Keratinocyte (primary cell): Measurements from ENCODE around the gene APBB1IP. TPM values are rescaled to one million over a fixed set of nuclear protein-coding genes. Genes with fewer than 3 reads are reported as not detected.

Experiments used
- DNase-seq: peaks from one replicate; pipeline ENCODE4 v3.0.0-alpha.2; 2011; ENCODE audit warnings: low read depth, missing footprints, low spot score
- FAIRE-seq: peaks from 2 replicates; lab custom pipeline; 2011; peaks lifted over from hg19 to GRCh38; lab: Jason Lieb, UNC
- H2AFZ ChIP-seq: 2 replicates; pipeline ENCODE4 v1.6.0; 2012; ENCODE audit warnings: low read length, control low read depth, inconsistent platforms; ENCODE audit not compliant: control insufficient read depth
- H3K27ac ChIP-seq: 2 replicates; pipeline ENCODE4 v1.5.1; 2011; ENCODE audit warnings: low read length; ENCODE audit not compliant: control insufficient read depth, insufficient read depth
- H3K27me3 ChIP-seq: 3 replicates; pipeline ENCODE4 v1.6.0; 2011; ENCODE audit warnings: low read length; ENCODE audit not compliant: control insufficient read depth, insufficient read depth; ENCODE audit errors: extremely low read depth
- H3K36me3 ChIP-seq, 2 experiments: 2 replicates in 1 of 2; 3 replicates in 1 of 2; pipeline ENCODE4 v1.5.1; 2011; ENCODE audit warnings: low read length in 2 of 2, mild to moderate bottlenecking in 1 of 2; ENCODE audit not compliant: control insufficient read depth in 2 of 2, insufficient read depth in 2 of 2; ENCODE audit errors: extremely low read depth in 1 of 2
- H3K4me1 ChIP-seq: 3 replicates; pipeline ENCODE4 v1.5.1; 2011; ENCODE audit warnings: low read length; ENCODE audit not compliant: control insufficient read depth, insufficient read depth; ENCODE audit errors: extremely low read depth
- H3K4me2 ChIP-seq: 3 replicates; pipeline ENCODE4 v1.6.0; 2011; ENCODE audit warnings: low read depth, low read length; ENCODE audit not compliant: control insufficient read depth, insufficient read depth; ENCODE audit errors: extremely low read depth
- H3K4me3 ChIP-seq, 3 experiments: fragments of 200-600 bp in 1 of 3; sonication (generic) in 1 of 3; 2 replicates in 2 of 3; 3 replicates in 1 of 3; pipeline ENCODE4 v1.5.1; 2011 to 2016; ENCODE audit warnings: low read length in 3 of 3, mild to moderate bottlenecking in 3 of 3, control low read depth in 2 of 3, inconsistent platforms in 1 of 3, low read depth in 1 of 3, mixed read lengths in 1 of 3, mixed run types in 1 of 3, moderate library complexity in 1 of 3; ENCODE audit not compliant: control insufficient read depth in 2 of 3, insufficient read depth in 2 of 3; ENCODE audit errors: extremely low read depth in 1 of 3
- H3K79me2 ChIP-seq: 2 replicates; pipeline ENCODE4 v1.6.0; 2012; ENCODE audit warnings: low read length; ENCODE audit not compliant: control insufficient read depth, insufficient read depth
- H3K9ac ChIP-seq: 3 replicates; pipeline ENCODE4 v1.6.0; 2011; ENCODE audit warnings: low read length; ENCODE audit not compliant: control insufficient read depth, insufficient read depth; ENCODE audit errors: extremely low read depth
- H3K9me1 ChIP-seq: 3 replicates; pipeline ENCODE4 v1.6.0; 2011; ENCODE audit warnings: low read length; ENCODE audit not compliant: control insufficient read depth, insufficient read depth; ENCODE audit errors: extremely low read depth
- H3K9me3 ChIP-seq: 2 replicates; pipeline ENCODE4 v1.5.1; 2012; ENCODE audit warnings: low read depth, low read length; ENCODE audit not compliant: control insufficient read depth
- H4K20me1 ChIP-seq: 3 replicates; pipeline ENCODE4 v1.6.0; 2011; ENCODE audit warnings: low read length; ENCODE audit not compliant: control insufficient read depth, insufficient read depth; ENCODE audit errors: extremely low read depth
- CTCF ChIP-seq, 3 experiments: IDR thresholded peaks in 1 of 3; conservative IDR thresholded peaks in 1 of 3; optimal IDR thresholded peaks in 1 of 3; 2 replicates in 2 of 3; 3 replicates in 1 of 3; pipeline versions ENCODE3 to v1.5.1; 2011; ENCODE audit warnings: low read length in 3 of 3, mild to moderate bottlenecking in 3 of 3, moderate library complexity in 2 of 3, control low read depth in 1 of 3, inconsistent platforms in 1 of 3; ENCODE audit not compliant: insufficient read depth in 2 of 3; ENCODE audit errors: extremely low read depth in 1 of 3
- EZH2 ChIP-seq: IDR thresholded peaks from one replicate; pipeline ENCODE4 v1.6.1; 2012; ENCODE audit warnings: inconsistent platforms, mild to moderate bottlenecking, low read length, moderate library complexity
- dilution Hi-C: fragments of 300-500 bp; cut with MboI; formaldehyde crosslinking; loops from one replicate; pipeline ENCODE4 v1.7.0; 2020; ENCODE audit warnings: low sequenced_read_pairs; ENCODE audit not compliant: extremely low pct_ligation_motif_present
- polyA plus RNA-seq, 5 experiments: library from polyadenylated mRNA; depleted of rRNA in 3 of 5; stranded (reverse) in 3 of 5; stranded (forward) in 1 of 5; unstranded in 1 of 5; fragments of >200 nt; gene quantifications; 1 replicate in 1 of 5; 2 replicates in 3 of 5; 3 replicates in 1 of 5; pipeline versions ENCODE4 v1.2.1 to v1.2.3, GENCODE V29; 2011 to 2012; ENCODE audit warnings: missing spikeins in 2 of 5, low read depth in 1 of 5, low replicate concordance in 1 of 5

APBB1IP gene
- polyA plus RNA-seq, 1 donor (not counting 4 experiments of a cell fraction or from before 2014, with no cell fraction given): not detected

DNA sequence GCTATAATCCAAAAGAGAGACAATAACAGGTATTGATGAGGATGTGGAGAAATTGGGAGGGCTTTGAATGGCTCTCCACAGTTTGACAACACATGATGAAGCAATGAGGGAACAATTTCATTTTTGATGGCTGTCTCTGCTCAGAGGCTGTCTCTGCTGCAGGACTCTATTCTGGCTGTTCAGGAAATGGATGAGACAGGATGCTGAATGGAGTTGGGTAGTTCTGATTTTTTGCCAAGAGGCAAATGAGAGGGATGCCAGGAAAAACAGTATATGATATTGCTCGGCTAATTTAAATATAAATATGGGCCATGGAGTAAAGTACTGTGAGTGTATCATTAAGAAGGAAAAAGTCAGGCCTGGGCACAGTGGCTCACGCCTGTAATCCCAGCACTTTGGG, 16.8 kb downstream of the APBB1IP start:
- dilution Hi-C loops: no loop called here
- TF ChIP-seq EZH2 (no peak), CTCF (optimal IDR thresholded peaks at IDR 0.05 in 1 of 3, IDR thresholded peaks at IDR 0.05 in 1 of 3, conservative IDR thresholded peaks at IDR 0.05 in 1 of 3; ENCODE audit: extremely low read depth in 1 of 3, insufficient read depth in 2 of 3, low read length in 3 of 3) (no peak)
- Histone ChIP-seq H2AFZ (no peak overlapping the region), H3K9ac (no peak overlapping the region), H3K36me3 (no peaks in the 10 kb centered on the region), H3K79me2 (no peaks in the 10 kb centered on the region), H3K4me1 (no peaks in the 10 kb centered on the region), H3K9me3 (no peaks in the 10 kb centered on the region), H3K27me3 (no peaks in the 10 kb centered on the region), H4K20me1 (no peaks in the 10 kb centered on the region), H3K4me2 (no peak overlapping the region), H3K9me1 (no peaks in the 10 kb centered on the region), H3K27ac (no peak overlapping the region), H3K4me3 (no peak overlapping the region)
- FAIRE-seq: no peak
- DNase-seq: no peak

DNA sequence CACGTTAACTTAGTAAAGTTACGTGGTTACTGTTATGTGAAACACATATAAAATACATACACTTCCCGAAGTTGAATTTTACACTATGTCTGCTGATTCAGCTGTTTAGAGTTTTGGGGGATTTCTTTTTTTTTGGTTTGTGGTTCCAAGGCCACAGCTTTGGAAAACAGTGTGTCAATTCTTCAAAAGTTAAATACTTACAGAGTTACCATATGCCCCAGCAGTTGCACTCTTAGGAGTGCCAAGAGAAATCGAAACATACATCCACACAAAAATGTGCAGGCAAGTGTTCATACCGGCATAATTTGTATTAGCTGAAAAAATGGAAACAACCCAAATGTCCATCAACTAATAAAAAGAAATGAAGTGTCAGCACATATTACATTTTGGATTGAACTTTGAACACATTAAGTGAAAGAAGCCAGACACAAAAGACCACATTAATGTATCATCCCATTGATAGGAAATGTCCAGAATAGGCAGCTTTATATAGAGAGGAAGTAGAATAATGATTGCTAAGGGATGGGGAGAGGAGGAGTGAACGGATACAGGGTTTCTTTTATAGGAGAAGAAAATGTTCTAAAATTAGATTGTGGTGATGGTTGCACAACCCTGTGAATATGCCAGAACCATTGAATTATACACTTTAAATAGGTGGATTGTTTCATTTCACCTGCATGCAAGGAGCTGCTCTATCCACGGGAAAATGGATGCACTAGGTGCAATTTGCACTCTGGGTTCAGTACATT, 17.6 kb downstream of the APBB1IP start:
- no peak for TF ChIP-seq CTCF (optimal IDR thresholded peaks at IDR 0.05 in 1 of 3, IDR thresholded peaks at IDR 0.05 in 1 of 3, conservative IDR thresholded peaks at IDR 0.05 in 1 of 3; ENCODE audit: extremely low read depth in 1 of 3, insufficient read depth in 2 of 3, low read length in 3 of 3)
- TF ChIP-seq EZH2: no peak
- Histone ChIP-seq H3K27ac (no peak overlapping the region), H3K36me3 (no peaks in the 10 kb centered on the region), H3K27me3 (no peaks in the 10 kb centered on the region), H3K4me2 (no peak overlapping the region), H3K9me3 (no peaks in the 10 kb centered on the region), H3K79me2 (no peaks in the 10 kb centered on the region), H3K4me3 (no peak overlapping the region), H3K9ac (no peak overlapping the region), H4K20me1 (no peaks in the 10 kb centered on the region), H3K4me1 (no peaks in the 10 kb centered on the region), H2AFZ (no peak overlapping the region), H3K9me1 (no peaks in the 10 kb centered on the region)
- dilution Hi-C loops: no loop called here
- FAIRE-seq (no peak), DNase-seq (no peak)
